HG03342 (cell line): ENCODE results near the gene OSBP2.
"Not testable (repeated sequence)": the region's sequence is repeated elsewhere in the genome, so short reads cannot be mapped to it uniquely, and the experiment has no call there.

Source experiments
- ATAC-seq: cut with Tn5 transposase; IDR thresholded peaks from one replicate; pipeline ENCODE4 v1.9.1; 2021; ENCODE audit warnings: mild to moderate bottlenecking, moderate library complexity; ENCODE audit not compliant: unreplicated experiment

The OSBP2 gene

GRCh38 chr22:30718491-30718890 lies 23.8 kb downstream of the OSBP2 start:
- no peak for ATAC-seq

- no peak for ATAC-seq
Measured at GRCh38 chr22:30718938-30719337, 24.3 kb downstream of the OSBP2 start.

DNA sequence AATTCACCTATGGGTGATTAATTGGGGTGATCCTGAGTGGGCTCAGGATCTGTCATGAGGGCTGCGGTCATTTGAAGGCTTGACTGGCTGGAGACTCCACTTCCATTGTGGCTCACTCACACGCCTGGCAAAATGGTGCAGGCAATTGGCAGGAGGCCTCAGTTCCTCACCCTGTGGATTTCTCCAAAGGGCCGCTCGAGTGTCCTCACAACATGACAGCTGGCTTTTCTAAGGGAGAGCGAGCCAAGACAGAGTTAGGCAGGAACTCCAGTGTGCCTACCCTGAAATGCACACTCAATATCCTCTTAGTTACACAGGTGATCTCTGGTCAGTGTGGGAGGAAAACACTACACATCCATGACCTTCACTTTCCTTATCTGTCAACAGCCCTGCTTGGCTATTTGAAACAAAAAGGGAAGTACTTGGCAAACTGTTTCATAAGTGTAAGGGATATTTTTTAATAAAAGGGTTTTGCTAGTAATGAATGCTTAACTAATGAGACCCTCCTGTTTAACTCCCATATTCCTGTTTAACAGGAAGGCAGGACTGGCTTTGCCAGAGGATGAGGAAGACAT lies 25.7 kb downstream of the OSBP2 start:
- no peak for ATAC-seq

GRCh38 chr22:30721741-30722140 lies 27.1 kb downstream of the OSBP2 start:
- ATAC-seq: no peak

DNA sequence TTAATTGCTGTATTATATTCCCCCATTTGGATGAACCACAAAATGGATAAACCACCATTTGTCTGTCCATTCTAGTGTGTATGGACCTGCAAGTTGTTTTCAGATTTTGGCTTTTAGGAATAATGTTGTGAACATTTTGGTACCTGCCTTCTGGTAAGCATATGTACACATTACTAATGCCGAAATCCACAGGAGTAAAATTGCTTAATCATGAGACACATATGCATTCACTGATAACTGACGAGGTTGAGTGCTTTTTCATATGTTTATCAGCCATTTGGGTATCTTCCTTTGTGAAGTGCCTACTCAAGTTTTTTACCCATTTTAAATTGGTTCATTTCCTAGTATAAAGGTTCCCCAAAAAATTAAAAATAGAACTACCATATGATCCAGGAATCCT lies 34.2 kb downstream of the OSBP2 start:
- ATAC-seq: no peak

GRCh38 chr22:30731658-30732057 lies 37.0 kb downstream of the OSBP2 start:
- no peak for ATAC-seq

DNA sequence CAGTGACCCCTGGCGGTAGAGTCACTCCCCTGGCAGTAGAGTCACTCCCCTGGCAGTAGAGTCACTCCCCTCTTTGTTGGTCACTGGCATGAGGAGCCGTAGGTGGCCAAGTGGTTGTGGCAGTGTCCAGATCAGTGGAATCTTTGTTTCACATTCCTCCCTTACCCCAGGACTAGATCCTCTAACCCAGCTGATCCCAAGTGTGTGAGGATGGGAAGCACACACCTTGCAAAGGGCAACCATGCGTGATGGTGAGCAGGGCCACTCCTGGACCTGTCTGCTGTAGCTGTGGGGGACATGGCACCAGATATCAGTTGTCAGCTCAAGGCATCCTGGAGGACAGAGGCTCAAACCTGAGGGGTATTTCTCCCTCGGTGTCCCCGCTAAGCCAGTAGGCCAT lies 37.8 kb downstream of the OSBP2 start:
- ATAC-seq: no peak

DNA sequence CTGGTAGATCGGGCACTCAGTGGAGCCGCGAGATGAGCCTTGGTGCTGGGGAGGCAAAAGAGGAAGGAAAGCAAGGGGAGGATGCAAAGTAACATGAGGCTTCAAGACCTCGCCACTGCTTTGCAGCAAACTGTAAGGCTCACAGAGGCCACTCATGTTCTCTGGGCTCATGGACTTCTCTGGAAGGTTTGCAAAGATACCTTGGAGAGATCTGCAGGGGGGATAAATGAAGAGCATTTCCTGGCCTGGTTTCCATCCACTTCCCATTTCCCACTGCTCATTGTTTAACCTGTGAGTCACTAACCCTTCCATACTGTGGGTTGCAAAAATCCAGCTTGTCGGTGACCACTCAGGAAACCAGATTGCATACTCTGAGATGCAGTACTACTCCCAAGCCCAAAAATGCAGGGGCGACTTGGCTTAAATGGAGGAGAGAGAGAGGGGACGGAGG lies 38.5 kb downstream of the OSBP2 start:
- no peak for ATAC-seq

DNA sequence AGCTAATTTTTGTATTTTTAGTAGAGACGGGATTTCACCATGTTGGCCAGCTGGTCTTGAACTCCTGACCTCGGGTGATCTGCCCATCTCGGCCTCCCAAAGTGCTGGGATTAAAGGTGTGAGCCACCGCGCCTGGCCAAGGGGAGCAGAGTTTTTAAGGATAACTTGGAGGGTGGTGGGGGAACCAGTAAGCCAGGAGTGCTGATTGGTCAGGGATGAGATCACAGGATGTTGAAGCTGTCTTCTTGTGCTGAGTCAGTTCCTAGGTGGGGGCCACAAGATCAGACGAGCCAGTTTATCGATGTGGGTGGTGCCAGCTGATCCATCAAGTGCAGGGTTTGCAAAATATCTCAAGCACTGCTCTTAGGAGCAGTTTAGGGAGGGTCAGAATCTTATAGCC lies 45.3 kb downstream of the OSBP2 start:
- not testable (repeated sequence) for ATAC-seq

DNA sequence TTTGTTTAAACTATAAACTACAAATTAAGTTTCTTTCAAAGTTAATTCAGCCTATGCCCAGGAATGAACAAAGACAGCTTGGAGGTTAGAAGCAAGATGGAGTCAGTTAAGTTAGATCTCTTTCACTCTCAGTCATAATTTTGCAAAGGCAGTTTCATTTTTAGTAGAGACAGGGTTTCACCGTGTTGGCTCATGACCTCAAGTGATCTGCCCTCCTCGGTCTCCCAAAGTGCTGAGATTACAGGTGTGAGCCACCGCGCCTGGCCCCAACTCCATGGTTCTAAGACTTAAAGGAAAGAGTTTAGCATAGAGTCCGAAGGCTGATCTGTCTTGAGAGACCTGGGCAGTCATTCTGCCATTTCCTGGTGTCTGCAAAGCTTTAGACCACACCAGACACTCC lies 45.8 kb downstream of the OSBP2 start:
- not testable (repeated sequence) for ATAC-seq

DNA sequence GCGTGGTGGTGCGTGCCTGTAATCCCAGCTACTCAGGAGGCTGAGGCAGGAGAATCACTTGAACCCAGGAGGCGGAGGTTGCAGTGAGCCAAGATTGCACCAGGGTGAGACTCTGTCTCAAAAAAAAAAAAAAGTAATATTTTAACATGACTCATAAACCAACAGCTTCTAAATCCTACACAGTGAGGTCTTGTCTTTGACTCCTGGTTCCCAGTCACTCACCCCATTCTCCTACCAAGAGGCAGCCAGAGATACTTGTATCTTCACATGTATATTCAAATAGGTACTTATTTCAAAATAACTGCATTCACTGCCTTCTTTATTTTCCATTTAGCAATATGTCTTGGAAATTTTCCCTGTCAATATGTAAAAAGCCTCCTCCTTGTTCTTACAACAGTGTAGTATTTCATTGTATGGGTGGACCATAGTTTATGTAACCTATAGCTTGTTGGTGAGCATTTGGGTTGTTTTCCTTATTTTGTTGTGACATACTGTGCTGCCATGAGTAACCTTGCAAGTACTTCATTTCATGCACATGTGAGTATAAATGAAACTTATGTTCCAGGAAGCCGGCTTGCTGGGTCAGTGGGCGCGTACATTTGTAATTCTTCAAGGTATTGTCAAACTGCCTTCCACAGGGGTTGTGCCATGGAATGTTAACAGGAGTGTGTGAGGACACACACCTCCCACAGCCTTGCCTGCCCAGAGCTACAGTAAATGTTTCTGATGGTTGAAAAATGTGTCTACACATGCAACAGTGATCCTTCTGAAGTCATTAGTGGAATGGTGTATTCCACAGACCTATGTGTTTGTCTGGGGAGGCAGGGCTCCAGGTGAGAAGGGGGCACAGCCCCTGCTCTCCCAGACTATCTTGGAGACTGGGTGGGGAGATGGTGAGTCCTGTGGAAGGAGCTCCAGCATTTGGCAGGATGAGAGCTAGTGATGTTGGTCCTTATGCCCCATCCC lies 47.9 kb downstream of the OSBP2 start:
- no peak for ATAC-seq

GRCh38 chr22:30743257-30744020 lies 48.8 kb downstream of the OSBP2 start:
- ATAC-seq: no peak

DNA sequence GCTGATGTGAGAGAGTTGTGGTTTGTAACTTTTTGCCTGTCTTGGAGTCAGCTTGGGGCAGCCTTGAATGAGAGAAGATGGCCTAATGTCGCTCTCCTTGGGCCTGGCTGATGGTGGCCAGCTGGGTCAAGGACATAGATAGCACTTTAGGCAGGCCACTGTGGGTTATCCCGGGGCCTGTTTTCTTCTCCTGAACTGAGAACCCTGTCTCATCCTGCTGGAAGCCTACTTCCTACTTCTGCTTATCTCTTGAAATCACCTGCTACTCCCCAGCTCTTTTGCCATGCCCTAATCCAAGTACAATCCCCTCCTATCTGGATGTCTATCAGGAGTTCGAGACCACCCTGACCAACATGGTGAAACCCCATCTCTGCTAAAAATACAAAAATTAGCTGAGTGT lies 49.5 kb downstream of the OSBP2 start:
- ATAC-seq: no peak

DNA sequence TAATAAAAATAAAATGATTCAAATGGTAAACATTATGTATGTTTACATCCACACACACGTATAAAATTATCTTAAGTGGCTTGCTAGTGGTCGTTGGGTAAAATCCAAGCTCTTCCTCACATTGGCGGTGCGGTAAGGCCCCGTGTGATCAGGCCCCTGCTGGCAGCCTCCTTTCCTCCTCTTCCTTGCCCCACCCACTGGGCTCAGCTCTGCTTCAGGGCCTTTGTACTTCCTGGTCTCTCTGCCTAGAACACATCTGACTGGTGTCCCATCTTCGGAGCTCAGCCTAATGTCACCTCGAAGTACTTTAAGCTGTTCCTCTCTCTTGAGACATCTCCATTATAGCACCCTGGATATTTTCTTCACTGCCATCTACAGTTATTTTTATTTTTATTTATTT lies 52.8 kb downstream of the OSBP2 start:
- no peak for ATAC-seq

DNA sequence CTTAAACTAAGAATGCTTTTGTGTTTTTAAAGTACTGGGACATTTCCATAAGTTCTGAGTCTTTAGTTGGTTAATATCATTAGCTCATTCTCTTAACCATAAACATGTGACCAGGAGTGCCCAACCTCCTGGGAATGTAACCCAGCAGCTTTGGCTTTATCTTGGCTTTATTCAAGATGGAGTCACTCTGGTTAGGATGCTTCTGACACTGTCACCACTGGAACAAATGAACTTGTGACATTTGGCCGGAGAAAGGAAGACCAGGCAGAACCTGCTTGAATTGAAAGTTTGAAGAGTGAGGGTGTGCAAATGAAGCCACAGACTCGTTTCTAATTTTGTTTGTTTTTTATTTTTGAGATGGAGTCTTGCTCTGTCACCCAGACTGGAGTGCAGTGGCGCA lies 54.6 kb downstream of the OSBP2 start:
- no peak for ATAC-seq

DNA sequence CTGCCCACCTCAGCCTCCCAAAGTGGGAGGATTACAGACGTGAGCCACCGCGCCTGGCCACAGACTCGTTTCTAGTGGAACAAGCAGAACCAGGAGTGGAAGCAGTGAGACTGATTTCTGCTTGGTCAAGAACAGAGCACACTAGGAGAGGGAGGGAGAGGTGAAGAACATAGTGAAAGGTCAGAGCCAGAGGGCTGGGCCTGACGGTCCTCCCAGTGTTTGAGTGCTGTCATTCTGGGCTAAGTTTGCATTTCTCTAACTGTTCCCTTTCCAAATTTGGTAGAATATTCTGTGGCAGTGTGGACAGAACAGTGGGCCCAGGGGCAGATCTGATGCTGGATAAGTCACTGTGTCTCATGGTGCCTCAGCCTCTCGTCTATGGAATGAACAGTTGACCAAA lies 55.2 kb downstream of the OSBP2 start:
- no peak for ATAC-seq

DNA sequence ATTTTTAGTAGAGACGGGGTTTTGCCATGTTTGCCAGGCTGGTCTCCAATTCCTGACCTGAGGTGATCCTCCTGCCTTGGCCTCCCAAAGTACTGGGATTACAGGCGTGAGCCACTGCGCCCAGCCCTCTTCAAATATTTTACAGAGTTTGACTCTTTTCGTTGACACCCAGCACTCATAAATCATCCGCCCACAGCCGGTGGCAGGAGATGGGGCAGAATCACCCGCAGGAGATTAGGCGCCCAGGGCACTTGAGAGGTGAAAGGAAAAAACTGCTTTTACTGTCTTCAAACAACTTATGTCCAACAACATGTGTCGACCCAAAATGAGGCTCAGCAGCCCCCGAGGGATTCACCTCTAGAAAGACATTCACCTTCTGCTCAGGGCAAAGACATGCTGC lies 56.9 kb downstream of the OSBP2 start:
- ATAC-seq: no peak

DNA sequence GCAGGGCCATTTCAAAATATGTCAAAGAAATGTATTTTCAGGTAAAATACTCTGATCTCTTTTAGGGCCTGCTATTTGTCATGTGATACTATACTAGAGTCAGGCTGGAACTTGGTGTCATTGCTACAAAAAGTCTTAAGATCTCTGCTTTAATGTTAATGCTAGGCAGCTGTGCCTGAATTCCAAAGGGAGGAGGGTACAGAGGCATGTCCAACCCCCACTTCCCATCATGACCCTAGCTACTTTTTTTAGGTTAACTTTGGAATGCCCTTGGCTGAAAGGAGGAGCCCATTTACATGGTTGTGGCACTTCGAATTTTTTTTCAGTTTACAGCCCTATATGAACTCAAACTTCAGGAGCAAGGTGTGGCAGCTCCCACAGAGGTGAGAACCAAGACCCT lies 58.1 kb downstream of the OSBP2 start:
- no peak for ATAC-seq

- no peak for ATAC-seq
Measured at GRCh38 chr22:30753701-30754100, 59.0 kb downstream of the OSBP2 start.

DNA sequence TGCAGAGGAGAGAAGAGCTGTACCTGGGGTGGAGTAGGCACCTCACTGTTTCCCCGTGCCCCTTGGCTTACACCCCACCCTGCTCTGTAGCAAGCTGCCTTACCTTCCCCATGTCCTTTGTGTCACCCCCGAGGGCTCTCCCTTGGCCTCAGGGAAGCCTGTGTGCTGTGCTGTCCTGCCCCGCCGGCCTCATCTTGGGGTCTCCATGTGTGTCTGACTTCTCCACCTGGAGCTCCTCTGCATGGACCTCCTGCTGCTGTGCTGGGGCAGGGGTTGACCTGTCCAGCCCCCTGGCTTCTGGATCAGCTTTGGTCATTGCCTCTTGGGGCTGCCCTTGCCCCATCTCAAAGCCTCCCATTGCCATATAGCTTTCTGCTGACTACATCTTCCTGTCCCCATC lies 59.8 kb downstream of the OSBP2 start:
- ATAC-seq: no peak

DNA sequence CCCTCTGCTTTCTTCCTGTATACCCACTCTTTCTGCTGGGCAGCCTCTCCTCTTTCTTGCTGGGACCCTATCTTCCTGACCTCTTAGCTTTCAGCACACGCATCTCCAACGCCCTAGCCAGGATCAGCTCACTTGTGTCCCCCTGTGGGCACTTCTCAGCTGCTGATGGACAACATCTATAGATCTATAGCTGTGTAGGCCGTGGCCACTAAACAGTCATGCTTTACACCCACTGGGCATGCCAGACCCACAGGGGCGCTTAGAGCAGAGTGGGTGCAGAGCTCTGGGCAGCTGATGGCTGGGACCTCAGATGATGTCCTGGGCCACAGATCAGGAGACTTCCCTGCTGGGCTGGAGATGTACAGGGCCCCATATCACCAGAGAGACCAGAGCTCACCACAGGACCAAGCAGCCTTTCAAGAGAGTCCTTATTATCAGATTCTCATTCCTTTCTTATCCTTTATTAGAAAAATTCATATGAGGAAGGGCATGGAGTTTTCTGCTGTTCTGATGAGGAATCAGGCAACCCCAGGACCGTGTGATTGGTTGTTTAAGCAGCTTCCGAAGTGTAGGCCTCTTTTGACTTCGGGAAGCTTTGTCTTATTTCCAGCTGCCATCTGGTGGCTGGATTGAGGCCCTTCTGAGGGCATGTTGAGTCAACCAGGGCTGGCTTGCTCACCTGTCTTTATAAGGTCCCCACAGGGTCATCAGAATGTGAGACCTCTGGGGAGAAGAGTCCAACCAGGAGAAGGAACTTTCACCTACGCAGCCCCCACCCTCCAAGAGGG lies 60.5 kb downstream of the OSBP2 start:
- ATAC-seq: no peak
